HTR-8/SVneo (cell line): ENCODE measurements around the gene RFX2.

ENCODE experiments used
- DNase-seq: peaks from one replicate; pipeline ENCODE4 v3.0.0; 2011; ENCODE audit warnings: low spot score, mixed read lengths; ENCODE audit not compliant: insufficient read length
- FAIRE-seq: peaks from 2 replicates; lab custom pipeline; 2011; peaks lifted over from hg19 to GRCh38; lab: Jason Lieb, UNC

Gene RFX2

DNA sequence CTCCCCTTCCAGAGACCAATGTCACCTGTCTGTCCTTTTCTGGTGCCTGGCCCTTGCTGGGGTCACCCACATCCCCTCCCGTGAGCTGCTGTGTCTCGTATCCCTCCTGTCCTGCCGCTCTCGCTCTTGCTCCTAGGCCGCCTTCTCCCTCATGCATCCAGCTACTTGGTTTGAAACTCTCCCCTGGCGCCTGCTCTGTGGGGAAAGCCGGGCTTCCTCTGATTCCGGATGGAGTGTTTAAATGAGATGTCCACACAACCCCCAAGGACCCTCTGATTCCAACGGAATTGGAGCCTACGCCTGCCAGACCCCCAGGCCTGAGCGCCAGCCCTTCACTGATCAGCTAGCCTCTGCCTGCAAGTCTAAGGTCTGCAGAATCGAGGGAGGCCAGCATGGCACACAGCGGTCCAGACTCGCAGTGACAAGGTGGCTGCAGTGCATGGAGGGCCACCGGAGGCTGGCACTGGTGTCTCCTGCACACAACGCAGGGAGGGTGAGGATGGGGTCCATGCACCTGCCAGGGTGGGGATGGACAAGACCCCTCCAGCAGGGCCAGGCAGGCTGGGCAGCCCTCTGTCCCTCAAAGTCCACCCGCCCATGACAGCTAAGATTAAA is 47.2 kb downstream of the RFX2 start:
- DNase-seq (no peak), FAIRE-seq (no peak)

DNA sequence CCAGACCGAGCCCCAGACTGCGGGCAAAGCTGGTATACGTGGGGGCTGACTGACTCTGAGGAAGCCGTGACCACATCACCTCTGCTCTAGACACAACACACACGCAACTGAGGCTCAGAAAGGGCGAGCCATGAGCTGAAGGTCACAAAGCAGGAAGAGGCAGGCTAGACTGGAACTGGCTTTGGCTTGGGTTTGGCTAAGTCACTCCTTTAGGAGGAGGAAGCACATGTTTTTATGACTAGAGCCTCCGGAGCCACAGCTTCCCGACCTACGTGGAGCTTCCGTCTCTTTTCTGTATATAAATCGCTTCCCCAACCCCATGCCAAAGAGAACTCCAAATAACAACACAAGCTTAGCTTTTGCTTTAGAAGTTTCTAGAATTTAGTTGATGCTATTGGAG is 48.0 kb downstream of the RFX2 start:
- no peak for FAIRE-seq
- DNase-seq, result no peak

DNA sequence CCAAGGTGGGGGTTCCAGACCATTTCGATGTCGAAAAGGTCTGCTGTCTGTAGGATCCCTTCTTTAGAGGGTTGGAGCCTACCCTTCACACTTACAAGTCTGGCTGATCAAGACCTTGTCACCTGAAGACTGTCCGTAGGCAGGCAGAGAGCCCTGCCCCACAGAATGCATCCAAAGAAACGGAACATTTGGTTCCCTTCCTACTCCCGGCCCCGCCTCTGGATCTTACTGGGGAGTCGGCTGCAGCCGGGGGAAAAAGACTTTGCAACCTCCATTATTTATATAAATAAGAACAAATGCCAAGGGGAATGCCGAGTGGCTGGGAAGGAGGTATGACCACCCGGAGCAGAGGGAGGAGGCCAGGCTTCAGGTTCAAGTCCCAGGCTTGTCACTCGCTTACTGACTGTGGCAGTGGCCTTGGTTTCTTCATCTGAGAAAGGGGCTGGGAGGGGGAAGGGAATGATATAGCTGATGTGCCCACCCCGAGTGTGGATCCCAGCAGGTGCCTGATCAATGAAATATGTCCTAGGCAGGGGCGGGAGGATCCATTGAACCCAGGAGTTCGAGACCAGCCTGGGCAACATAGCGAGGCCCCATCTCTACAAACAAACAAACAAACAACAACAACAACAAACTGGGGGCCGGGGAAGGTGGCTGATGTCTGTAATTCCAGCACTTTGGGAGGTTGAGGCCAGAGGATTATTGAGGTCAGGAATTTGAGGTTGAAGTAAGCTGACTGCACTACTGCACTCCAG is 48.7 kb downstream of the RFX2 start:
- no peak for FAIRE-seq

DNA sequence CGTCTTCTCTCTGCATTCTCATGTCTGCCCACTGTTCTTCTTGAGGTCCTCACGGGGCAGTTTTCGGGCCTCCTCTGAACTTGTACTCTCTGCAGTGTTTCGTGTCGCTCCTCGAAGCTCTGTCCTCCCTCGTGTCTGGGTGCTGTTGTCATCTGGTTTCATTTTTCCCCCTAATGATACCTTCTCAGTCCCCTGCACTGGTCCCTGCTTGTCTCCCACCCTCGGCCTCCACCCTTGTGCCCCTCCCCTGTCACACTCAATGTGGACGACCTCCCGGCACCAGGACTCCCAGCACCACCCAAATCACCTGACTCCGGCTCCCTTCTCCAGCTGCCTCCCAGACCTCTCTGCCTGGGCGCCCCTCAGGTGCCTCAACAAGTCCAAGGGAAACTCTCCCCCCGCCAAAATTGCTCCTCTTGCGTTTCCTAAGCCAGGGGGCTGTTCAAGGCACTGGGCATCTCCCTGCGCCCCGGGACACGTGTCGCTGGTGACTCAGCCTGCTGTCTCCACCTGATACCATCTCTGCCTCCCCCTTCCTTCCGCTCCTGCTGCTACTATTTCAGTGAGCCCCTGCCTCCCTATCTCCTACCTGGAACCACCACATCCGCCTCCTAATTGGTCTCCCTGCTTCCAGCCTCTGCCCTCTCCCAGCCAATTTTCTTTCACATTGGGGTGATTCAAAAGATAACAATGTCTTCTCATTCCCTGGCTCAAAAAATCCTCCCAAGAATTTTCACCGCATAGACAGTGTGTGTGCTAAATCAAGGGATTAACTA is 49.5 kb downstream of the RFX2 start:
- FAIRE-seq (peak; percentile 64), DNase-seq (peak; percentile 74)

More for the DNA sequence above, 48.7 kb downstream of the RFX2 start:
- no peak for DNase-seq

DNA sequence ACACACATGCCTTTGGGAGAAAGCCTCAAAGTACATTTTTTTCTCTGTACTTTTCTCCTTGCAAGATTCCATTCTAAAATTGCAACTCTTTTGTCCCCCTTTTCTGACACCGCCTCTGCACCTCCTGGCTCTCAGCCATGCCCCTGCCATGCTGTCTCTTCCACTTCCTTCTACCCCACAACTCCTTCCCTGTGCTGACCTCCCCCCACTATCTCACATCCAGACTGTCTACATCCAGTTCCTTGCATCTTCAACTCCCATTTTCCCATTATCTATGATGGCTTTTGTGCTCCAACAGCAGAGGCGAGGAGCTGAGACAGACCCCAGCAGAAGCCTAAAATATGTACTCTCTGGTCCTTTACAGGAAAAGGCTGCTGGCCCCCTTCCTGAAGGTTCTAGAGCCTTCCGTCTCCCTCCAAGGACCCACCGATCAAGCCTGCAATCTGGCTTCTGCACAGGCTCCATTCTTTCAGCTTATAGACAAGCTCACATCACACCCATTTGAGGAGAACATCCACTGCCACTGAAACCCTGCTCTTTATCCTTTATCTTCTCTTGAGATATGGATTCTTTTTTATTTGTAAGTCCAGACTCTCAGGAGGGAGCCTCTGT is 50.2 kb downstream of the RFX2 start:
- no peak for FAIRE-seq

DNA sequence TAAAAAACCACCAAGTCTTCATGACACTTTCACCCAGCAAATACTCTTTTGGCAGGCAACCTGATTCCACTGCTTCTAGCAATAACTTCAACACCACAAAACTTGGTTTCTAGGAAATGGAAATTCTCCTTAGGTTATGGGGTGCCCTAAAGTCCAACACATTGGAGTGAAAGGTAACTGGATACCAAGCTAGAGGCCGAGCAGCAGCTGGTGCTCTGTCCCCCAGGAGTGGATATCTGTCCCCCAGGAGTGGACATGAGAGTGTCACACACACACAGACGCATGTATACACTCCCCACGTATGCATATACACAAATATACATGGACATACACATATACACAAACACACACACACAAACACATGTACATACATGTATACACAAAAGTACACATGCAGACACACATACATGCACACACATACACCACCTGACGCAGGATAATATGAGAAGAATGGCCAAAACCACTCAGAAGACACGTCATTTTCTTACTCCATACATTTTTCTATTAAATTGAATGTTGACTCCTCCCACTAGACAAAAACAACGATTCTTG is 50.8 kb downstream of the RFX2 start:
- FAIRE-seq, result no peak

More for the DNA sequence above, 50.2 kb downstream of the RFX2 start:
- DNase-seq, result no peak

DNA sequence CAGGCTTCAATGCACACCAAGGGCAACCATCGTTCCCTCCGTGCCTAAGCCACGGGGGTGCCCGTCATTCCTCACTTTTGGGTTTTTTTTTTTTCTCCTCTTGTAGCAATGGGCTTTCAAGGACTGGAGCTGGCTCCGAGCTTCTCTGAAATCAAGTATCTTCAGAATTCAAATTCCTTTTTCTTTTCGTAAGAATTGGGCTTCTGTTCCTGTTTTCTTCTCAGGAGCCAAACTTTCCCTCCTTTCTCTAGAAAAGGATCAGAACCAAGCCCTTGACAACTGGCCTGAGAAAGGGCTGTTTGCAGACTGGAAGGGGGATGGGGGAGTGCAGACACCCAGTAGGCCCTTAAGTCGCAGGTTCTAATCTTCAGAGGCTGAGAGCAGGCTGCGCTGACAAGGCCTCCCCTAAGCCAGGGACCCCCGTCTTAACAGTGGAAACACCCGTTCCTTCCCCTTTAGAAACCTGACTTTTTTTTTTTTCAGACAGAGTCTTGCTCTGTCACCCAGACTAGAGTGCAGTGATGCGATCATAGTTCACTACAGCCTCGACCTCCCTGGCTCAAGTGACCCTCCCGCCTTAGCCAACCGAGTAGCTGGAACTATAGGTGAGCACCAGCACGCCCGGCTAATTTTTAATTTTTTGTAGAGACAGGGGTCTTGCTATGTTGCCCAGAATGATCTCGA is 51.6 kb downstream of the RFX2 start:
- FAIRE-seq, result no peak
- DNase-seq, result no peak

More for the DNA sequence above, 50.8 kb downstream of the RFX2 start:
- no peak for DNase-seq

DNA sequence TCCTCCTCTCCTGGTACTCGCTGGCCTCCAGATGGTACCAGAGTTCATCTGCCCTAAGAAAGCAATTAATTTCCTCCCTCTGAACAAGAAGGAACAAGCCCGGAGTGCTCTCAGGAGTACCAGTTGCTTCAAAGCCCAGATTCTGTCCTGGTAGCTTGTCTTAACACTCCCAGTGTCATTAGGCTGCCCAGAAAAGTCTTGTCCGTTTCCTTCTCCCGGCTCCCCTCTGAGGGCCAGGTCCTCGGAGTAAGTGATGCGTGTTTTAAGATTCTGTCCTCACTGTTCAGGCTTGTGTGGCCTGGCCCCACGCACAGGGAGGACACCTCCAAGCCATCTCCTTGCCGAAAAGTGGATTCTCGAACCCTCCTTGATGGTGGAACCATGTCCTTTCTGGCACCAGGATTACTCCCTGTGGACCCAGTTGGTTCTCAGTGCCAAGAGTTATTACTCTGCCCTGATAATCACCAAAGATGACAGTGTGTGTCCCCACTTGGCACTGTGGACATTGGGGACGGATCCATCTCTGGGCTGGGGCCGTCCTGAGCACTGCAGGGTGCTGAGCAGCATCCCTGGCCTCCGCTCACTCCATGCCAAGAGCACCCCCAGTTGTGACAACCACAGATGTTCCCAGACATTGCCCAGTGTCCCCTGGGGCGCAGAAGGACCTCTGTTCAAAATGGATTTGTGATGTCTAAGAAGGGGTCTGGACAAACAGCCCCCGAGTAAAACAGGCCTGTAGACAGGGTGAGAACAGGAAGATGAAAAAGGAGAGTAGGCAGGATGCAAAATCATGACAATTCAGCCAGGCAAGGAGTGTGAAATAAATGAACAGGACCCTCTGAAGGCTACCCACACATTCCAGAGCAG is 52.4 kb downstream of the RFX2 start:
- FAIRE-seq, result no peak

DNA sequence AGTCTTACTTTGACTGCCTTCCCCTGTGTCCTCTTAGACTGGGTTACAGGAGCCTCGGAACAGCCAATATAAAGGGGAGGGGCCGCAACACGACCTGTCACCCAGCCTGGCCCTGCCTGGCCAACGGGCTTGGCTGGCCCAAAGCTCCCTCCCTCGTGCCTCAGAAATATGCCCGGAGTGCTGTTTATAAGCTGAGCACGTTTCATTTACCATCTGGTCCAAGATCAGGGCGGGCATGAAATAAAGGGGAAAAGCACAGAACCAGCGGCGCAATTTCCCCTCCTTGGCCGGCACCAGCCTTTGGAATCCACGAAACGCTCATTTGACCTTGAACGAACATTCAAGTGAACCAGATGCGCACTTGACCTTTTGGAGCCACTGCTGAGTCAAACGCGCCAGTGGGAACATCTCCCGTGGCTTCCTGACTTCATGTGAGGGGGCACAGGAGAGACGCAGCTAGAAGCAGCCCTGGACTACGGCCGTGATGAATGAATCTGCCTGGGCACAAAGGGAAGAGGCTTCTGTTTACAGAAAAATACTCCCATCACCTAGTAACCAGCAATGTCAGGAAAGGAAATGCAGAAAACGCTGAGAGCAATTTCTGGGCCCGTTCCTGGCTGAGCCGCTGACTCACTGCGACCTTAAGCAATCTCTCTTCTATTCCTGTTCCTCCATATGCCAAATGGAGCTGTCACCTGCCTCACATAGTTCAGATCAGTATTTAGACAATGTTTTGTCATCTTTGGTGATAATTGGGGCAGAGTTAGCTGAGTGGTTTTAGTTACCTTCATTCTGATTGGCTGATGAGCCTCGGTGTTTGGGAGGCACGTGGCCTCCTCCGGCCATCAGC is 53.3 kb downstream of the RFX2 start:
- DNase-seq (peak; percentile 61), FAIRE-seq (peak; percentile 46)

More for the DNA sequence above, 52.4 kb downstream of the RFX2 start:
- no peak for DNase-seq

DNA sequence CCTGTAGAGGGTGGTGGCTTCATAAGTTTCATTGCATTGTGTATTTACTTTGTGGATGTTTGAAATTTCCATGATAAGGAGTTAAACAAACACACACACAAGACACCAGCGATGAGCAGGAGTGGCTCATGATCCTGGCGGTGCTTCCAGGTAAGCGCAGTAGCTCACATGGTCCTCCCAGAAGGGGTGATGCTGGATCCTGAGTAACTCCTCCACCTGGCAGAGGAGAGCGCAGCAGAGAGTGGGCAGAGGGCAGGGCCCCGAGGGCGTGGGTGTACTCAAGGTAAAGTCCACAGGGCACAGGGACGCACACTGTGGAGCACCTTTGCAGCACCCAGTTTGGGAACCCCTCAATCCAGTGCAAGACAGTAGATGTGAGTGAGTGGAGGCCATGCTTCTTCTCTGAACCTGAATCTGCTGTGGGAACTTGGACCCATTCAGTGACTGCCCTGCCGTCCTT is 54.0 kb downstream of the RFX2 start:
- FAIRE-seq (no peak), DNase-seq (no peak)

DNA sequence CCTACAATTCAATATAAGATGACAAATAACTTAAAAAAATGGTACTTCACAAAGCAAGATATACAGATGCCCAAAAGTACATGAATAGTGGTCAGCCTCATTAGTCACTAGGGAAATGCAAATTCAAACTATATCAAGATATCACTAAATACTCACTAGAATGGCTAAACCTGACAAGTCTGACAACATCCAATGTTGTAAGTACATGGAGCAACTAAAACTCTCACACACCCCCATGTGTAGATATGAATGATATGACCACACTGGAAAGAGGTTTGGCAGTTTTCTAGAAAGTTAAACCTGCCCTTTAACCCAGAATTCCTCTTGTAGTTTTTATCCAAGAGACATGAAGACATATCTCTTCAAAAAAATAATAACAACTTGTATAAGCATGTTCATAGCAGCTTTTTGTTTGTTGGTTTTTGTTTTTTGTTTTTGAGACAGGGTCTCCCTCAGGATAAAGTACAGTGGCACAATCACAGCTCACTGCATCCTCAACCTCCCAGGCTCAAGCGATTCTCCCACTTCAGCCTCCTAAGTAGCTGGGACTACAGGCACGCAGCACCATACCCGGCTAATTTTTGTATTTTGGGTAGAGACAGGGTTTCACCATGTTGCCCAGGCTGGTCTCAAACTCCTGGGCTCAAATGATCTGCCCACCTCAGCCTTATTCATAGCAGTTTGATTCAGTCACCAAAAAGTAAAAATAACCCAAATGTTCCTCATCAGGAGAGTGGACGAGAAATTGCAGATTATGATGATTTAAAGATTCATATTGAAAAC is 55.1 kb downstream of the RFX2 start:
- no peak for FAIRE-seq
- no peak for DNase-seq

DNA sequence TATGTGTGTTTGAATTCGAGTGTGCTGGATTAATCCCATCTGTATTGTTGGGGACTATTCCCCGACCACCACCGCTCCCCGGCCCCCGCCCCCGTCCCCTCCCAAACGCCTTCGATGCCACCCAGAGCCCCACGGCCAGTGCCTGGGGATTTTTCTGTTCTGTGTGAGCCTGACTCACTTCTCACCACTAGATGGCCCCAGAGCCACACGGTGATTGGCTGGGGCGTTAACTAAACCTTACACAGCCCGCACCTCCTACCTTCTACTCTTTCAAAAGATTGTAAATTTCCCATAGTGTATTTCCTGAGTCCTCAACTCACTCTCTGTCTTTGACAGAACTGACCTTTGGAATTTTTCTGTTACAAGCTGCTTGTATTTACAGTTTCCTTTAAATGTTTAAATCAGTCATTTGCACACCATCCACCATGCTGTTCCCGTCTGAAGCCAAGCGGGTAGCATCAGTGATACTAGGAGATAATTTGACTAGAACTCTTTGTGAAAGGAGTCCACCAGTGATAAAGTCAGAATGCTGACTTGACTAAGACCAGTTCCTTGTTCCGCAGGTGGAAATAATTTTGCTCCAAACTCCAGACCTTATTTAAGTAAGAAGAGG is 61.4 kb downstream of the RFX2 start:
- DNase-seq (peak; percentile 79), FAIRE-seq (no peak)

DNA sequence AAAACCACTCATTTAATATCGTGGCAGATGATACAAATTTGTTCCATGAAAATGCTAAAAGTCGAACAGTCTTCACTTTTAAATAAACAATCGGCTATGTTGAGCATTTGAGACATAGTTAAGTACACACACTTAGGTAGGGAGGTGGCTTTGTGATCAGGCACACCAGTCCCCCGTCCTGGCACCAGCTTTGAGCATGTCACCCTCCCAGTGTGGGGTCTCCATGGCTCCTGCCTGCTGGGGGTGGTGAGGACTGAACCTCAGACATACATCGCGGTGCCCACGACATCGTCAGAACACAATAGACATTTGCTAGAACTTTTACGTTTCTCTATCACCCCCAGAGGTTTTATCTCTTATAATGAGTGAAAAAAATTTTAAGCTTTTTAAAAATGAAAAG is 62.0 kb downstream of the RFX2 start:
- DNase-seq (no peak), FAIRE-seq (no peak)

DNA sequence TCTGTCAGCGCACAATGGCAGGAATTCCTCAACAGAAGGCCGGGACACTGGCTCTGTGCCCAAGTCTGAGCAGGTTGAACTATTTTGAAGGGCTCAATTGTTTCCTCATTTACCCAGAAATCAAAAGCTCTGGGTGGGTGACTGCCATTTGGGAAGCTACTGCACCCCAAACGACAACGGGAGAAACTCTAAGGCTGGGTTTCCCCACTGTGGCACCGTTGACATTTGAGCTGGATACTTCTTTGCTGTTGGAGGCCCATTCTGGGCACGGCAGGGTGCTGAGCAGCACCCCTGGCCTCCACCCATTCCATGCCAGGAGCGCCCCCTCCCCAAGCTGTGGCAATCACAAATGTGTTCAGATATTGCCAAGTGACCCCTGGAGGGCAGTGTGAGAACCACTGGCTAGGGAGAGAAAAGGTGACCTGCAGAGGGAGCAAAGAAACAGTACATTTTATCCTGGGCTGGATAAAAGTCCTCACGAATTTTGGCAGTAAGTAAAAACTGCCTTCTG is 62.5 kb downstream of the RFX2 start:
- no peak for FAIRE-seq

DNA sequence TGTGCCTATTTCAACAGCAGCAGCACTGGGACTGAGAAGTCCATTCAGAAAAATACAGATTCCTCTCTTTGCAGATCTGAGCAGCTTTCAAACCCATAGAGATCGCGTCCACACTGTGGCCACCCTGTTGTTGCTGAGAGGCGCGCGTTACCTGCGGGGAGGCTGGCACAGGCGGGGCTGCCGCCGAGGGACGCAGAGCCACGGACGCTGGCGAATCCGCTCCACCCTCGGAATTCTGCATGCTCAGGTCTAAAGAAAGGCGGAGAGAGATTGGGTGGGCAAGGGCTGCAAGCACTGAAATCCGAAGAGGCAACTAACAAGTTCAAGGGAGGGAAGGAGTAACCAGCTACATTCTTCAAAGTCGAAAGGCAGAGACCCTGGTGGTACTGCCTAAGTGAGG is 63.0 kb downstream of the RFX2 start:
- FAIRE-seq (no peak), DNase-seq (no peak)

More for the DNA sequence above, 62.5 kb downstream of the RFX2 start:
- peak; percentile 47 for DNase-seq

DNA sequence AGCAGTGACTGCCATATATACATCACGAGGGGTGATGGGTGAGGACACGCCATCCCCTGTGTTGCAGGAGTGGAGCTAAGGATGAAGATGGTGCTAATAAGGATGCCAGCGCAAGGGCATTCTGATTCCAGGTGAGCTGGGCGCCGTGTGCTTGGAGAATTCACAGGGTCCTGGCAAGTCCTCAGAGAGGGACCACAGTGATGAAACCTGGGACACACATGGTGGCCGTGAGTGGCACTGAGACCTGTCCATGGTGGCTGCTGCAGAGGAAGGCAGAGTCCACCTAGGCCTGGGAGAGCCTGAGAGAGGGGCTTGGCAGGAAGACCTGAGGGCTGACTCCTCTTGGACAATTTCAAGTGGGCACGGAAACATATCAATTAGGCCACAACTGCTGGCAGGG is 65.2 kb downstream of the RFX2 start:
- DNase-seq (no peak), FAIRE-seq (no peak)
